Measurements from ENCODE around the gene TAOK2.

TAOK2 gene

GRCh38 chr16:29962344-29962994, 11.2 kb upstream of the TAOK2 start:
- Histone ChIP-seq H3K4me1 (ENCODE audit: control insufficient read depth, insufficient read depth, low read length) (0 out of 2 replicates have a peak, but pooled peaks cover 3% of the 10 kb centered on the region), H3K4me3 (ENCODE audit: low read depth, low read length) (peak overlapping the region; percentile 57), H3K27ac (ENCODE audit: extremely low read depth, low read depth, low read length) (peak overlapping the region; percentile 29; the same call in 1 of the 2 replicates), H3K36me3 (ENCODE audit: control insufficient read depth in 2 of 2, insufficient read depth in 1 of 2, low read length in 2 of 2) (peaks cover 0 to 3% of the 10 kb centered on the region in 2 experiments; a peak in 1 of 3 replicates), H3K9me3 (ENCODE audit: control insufficient read depth, insufficient read depth, low read depth, low read length) (no peaks in the 10 kb centered on the region)
- ChIA-PET CTCF (interaction anchor here (0.6 to 3.5 kb wide), 9 partner anchors 10 to 120 kb away, joined by 3 to 16 read pairs (median 7); partner anchors contain the start of gene TAOK2), POLR2A (interaction anchor here (0.7 to 2.5 kb wide), 16 partner anchors 11 to 157 kb away, joined by 3 to 55 read pairs (median 6); partner anchors contain the start of genes ALDOA, CDIPT, HIRIP3 and INO80E)
- TF ChIP-seq ZBTB17 (tag by site-specific recombination; IDR thresholded peaks at IDR 0.05) (peak; percentile 54), MYNN (tag by site-specific recombination; IDR thresholded peaks at IDR 0.05; ENCODE audit: borderline replicate concordance) (no peak), ZNF707 (tag by site-specific recombination; IDR thresholded peaks at IDR 0.05) (no peak), ZNF16 (tag by site-specific recombination; IDR thresholded peaks at IDR 0.05; ENCODE audit: low read depth) (no peak), ZNF280D (tag by site-specific recombination; IDR thresholded peaks at IDR 0.05) (no peak), ZNF701 (tag by site-specific recombination; IDR thresholded peaks at IDR 0.05) (no peak), ZNF600 (tag by site-specific recombination; IDR thresholded peaks at IDR 0.05) (peak; percentile 78)

GRCh38 chr16:29963021-29963743, 10.5 kb upstream of the TAOK2 start:
- ChIA-PET POLR2A (interaction anchor here (1.4 kb wide), 1 partner anchor 10 kb away, joined by 11 read pairs; the partner anchor contains the start of gene TAOK2), CTCF (interaction anchor here (0.6 to 1.0 kb wide), 4 partner anchors 10 to 90 kb away, joined by 3 to 8 read pairs (median 4); partner anchors contain the start of gene TAOK2)
- Histone ChIP-seq H3K27ac (ENCODE audit: extremely low read depth, low read depth, low read length) (no peak overlapping the region), H3K9me3 (ENCODE audit: control insufficient read depth, insufficient read depth, low read depth, low read length) (no peaks in the 10 kb centered on the region), H3K36me3 (ENCODE audit: control insufficient read depth in 2 of 2, insufficient read depth in 1 of 2, low read length in 2 of 2) (peaks cover 3 to 4% of the 10 kb centered on the region in 2 experiments; a peak in 2 of 3 replicates), H3K4me3 (ENCODE audit: low read depth, low read length) (no peak overlapping the region), H3K4me1 (ENCODE audit: control insufficient read depth, insufficient read depth, low read length) (0 out of 2 replicates have a peak, but pooled peaks cover 3% of the 10 kb centered on the region)
- TF ChIP-seq GLI2 (tag by site-specific recombination; IDR thresholded peaks at IDR 0.05; ENCODE audit: borderline replicate concordance, low read depth) = no peak
- TF ChIP-seq PBX3 (CRISPR knock-in tag; IDR thresholded peaks at IDR 0.05) = no peak
- peak; percentile 31; the same call in 1 of the 2 replicates for TF ChIP-seq KLF1 (tag by site-specific recombination; IDR thresholded peaks at IDR 0.05)
- TF ChIP-seq GFI1B (tag by site-specific recombination; IDR thresholded peaks at IDR 0.05) = no peak
- TF ChIP-seq WT1 (tag by site-specific recombination; IDR thresholded peaks at IDR 0.05) = no peak

- Histone ChIP-seq H3K27ac (ENCODE audit: extremely low read depth, low read depth, low read length) (no peak overlapping the region), H3K4me1 (ENCODE audit: control insufficient read depth, insufficient read depth, low read length) (no peaks in the 10 kb centered on the region), H3K4me3 (ENCODE audit: low read depth, low read length) (no peak overlapping the region), H3K9me3 (ENCODE audit: control insufficient read depth, insufficient read depth, low read depth, low read length) (no peaks in the 10 kb centered on the region), H3K36me3 (ENCODE audit: control insufficient read depth in 2 of 2, insufficient read depth in 1 of 2, low read length in 2 of 2) (peaks cover 3 to 32% of the 10 kb centered on the region in 2 experiments; a peak in 2 of 3 replicates)
- ChIA-PET POLR2A (no interaction called here), CTCF (no interaction called here)
- TF ChIP-seq PRDM4 (tag by site-specific recombination; IDR thresholded peaks at IDR 0.05) = no peak
- TF ChIP-seq ZNF423 (tag by site-specific recombination; IDR thresholded peaks at IDR 0.05) = no peak
- no peak for TF ChIP-seq ZNF629 (tag by site-specific recombination; IDR thresholded peaks at IDR 0.05)
- no peak for TF ChIP-seq ZBTB7A (tag by site-specific recombination; IDR thresholded peaks at IDR 0.05; ENCODE audit: low read depth)
- TF ChIP-seq ZNF580 (tag by site-specific recombination; IDR thresholded peaks at IDR 0.05) = no peak
- no peak for TF ChIP-seq PATZ1 (tag by site-specific recombination; IDR thresholded peaks at IDR 0.05)
- TF ChIP-seq ZFP37 (tag by site-specific recombination; IDR thresholded peaks at IDR 0.05) = no peak
- no peak for TF ChIP-seq REPIN1 (tag by site-specific recombination; IDR thresholded peaks at IDR 0.05; ENCODE audit: low read depth)
Observed at GRCh38 chr16:29968205-29968604, 5.5 kb upstream of the TAOK2 start.

Data from HEK293 (cell line).